ENCODE results near the gene DNM3. TPM values are rescaled to one million over a fixed set of nuclear protein-coding genes. Genes with fewer than 3 reads are reported as not detected.

DNM3 gene
- total RNA-seq, 1 experiment from 2014 or later, result 2.7 TPM

DNA sequence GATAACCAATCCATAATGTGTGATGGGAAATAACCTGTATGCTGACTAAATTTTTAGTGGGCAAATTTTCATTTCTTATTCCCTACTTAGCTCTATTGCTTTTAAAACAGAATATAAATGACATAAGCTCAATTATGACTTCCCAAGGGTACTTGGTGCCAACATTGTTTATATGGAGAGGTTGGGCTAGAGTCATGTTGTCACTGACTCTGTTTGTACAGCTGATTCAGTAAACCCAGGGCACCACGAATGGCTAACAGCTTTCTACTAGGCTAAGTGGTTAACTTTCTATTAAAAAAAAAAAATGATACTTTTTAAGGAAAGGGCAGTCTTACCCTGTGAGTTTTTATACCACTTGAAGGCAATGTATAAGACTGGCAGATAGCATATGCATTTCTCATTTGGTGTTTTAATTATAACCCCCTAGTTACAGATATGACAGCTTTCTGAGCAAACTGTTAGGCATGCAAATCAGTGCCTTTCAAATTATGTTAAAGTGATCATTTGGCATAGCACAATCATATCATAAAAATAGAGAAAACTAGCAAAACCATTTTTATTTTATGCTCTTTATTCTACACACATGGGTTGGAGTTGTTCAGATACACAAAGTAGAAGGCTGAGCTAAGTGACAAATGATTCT lies 147.1 kb downstream of the DNM3 start:
- H2BK120ac ChIP-seq (ENCODE audit: low read depth, low read length, poor library complexity, severe bottlenecking), result no peak overlapping the region
- no peaks in the 10 kb centered on the region for H4K20me1 ChIP-seq (ENCODE audit: control insufficient read depth, insufficient read depth, insufficient read length)
- TF ChIP-seq, protein P1, sequence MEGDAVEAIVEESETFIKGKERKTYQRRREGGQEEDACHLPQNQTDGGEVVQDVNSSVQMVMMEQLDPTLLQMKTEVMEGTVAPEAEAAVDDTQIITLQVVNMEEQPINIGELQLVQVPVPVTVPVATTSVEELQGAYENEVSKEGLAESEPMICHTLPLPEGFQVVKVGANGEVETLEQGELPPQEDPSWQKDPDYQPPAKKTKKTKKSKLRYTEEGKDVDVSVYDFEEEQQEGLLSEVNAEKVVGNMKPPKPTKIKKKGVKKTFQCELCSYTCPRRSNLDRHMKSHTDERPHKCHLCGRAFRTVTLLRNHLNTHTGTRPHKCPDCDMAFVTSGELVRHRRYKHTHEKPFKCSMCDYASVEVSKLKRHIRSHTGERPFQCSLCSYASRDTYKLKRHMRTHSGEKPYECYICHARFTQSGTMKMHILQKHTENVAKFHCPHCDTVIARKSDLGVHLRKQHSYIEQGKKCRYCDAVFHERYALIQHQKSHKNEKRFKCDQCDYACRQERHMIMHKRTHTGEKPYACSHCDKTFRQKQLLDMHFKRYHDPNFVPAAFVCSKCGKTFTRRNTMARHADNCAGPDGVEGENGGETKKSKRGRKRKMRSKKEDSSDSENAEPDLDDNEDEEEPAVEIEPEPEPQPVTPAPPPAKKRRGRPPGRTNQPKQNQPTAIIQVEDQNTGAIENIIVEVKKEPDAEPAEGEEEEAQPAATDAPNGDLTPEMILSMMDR (conservative IDR thresholded peaks at IDR 0.05), result no peak
- H2BK20ac ChIP-seq (ENCODE audit: low read depth, low read length, poor library complexity, severe bottlenecking), result no peak overlapping the region
- no CpG with 5 or more reads among the region's 1 CpG for WGBS (ENCODE audit: extremely low coverage, insufficient read length, low lambda C conversion rate)
- H4K5ac ChIP-seq (ENCODE audit: insufficient read length, low read depth, low read length), result no peak overlapping the region
- H3K9me3 ChIP-seq (ENCODE audit: control insufficient read depth, low read depth, low read length), result no peaks in the 10 kb centered on the region
- H2AK5ac ChIP-seq (ENCODE audit: insufficient read length, low read length), result no peak overlapping the region
- H3K27ac Mint-ChIP-seq, result no peak overlapping the region
- no peak overlapping the region for H3K18ac ChIP-seq (ENCODE audit: insufficient read length, low read depth, low read length)
- H4K8ac ChIP-seq (replicated peaks; ENCODE audit: insufficient read length, low read depth, low read length), result no peak overlapping the region
- no peaks in the 10 kb centered on the region for H3K9me3 Mint-ChIP-seq
- DNase-seq, result no peak
- H3K79me1 ChIP-seq (ENCODE audit: insufficient read depth, low read depth, low read length, poor library complexity, severe bottlenecking), result no peaks in the 10 kb centered on the region
- H3K4me3 Mint-ChIP-seq, result no peak overlapping the region
- peaks cover 3 to 10% of the 10 kb centered on the region in 2 experiments; a peak in 3 of 4 replicates for H3K4me1 Mint-ChIP-seq
- H3K9ac ChIP-seq (ENCODE audit: extremely low read depth, insufficient read length, low read length), result no peak overlapping the region
- H3K79me2 ChIP-seq (ENCODE audit: insufficient read depth, low read length), result no peaks in the 10 kb centered on the region
- no peak overlapping the region for H2BK12ac ChIP-seq (ENCODE audit: insufficient read length, low read depth, low read length)
- H2AFZ ChIP-seq (ENCODE audit: low read length), result no peak overlapping the region
- H3K14ac ChIP-seq (ENCODE audit: insufficient read depth, low read length), result no peak overlapping the region
- H3K23me2 ChIP-seq (ENCODE audit: insufficient read length, low read depth, low read length, poor library complexity, severe bottlenecking), result no peaks in the 10 kb centered on the region
- H3K27me3 ChIP-seq (ENCODE audit: insufficient read depth, low read length), result no peaks in the 10 kb centered on the region
- H4K91ac ChIP-seq (ENCODE audit: insufficient read length, low read depth, low read length), result no peak overlapping the region
- no peak overlapping the region for H3K23ac ChIP-seq (ENCODE audit: insufficient read length, low read depth, low read length)
- H3K27me3 Mint-ChIP-seq (ENCODE audit: low read depth), result no peaks in the 10 kb centered on the region
- H2BK15ac ChIP-seq (ENCODE audit: low read depth, low read length), result no peak overlapping the region
- H3K4me1 ChIP-seq (ENCODE audit: insufficient read depth, low read length), result no peaks in the 10 kb centered on the region
- H3T11ph ChIP-seq (ENCODE audit: low read length), result no peak overlapping the region
- H3K56ac ChIP-seq (ENCODE audit: insufficient read length, low read depth, low read length), result no peak overlapping the region
- H2BK5ac ChIP-seq (ENCODE audit: insufficient read length, low read length), result no peak overlapping the region
- H3K27ac ChIP-seq (ENCODE audit: insufficient read length, low read depth, low read length), result no peak overlapping the region
- H3K4me2 ChIP-seq (ENCODE audit: insufficient read depth, insufficient read length, low read length), result no peak overlapping the region
- no peak overlapping the region for H3K4ac ChIP-seq (ENCODE audit: low read depth, low read length)
- H3K36me3 Mint-ChIP-seq (ENCODE audit: insufficient read depth in 1 of 3, low read depth in 3 of 3), result no peaks in the 10 kb centered on the region
